Ammon's horn (tissue), 1 donor: ENCODE results near the gene MNX1.

Experiments
- DNase-seq: peaks from one replicate; pipeline ENCODE4 v3.0.0-alpha.2; 2016; ENCODE audit warnings: low spot score

Gene MNX1

DNA sequence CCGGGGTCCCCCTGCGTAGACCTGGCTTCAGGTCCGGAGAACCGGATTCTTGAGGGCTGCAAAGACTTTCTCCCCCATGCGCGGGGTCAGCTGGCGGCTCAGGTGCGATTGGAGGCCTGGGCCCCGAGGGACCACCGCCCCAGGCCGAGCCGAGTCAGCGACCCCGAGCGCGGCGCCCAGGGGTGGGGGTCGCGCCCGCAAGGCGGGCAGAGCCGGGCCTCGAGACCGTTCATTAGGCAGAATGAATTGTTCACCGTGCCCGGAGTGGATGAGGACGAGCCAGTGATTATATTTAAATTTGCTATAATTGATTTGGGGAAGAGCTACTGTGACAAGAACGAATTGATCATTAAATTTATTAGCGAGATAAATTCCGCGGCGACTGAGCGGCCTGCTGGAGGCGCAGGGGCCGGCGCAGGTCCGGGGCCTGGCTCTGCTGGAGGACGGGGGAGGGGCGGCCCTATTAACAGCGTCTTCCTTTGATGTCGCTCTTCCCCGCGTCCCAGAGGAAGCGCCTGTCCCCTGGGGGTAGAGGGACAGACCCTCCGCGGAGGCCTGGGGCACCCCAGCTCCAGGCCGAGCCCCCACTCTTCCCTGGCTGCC lies 7.5 kb downstream of the MNX1 start:
- no peak for DNase-seq

DNA sequence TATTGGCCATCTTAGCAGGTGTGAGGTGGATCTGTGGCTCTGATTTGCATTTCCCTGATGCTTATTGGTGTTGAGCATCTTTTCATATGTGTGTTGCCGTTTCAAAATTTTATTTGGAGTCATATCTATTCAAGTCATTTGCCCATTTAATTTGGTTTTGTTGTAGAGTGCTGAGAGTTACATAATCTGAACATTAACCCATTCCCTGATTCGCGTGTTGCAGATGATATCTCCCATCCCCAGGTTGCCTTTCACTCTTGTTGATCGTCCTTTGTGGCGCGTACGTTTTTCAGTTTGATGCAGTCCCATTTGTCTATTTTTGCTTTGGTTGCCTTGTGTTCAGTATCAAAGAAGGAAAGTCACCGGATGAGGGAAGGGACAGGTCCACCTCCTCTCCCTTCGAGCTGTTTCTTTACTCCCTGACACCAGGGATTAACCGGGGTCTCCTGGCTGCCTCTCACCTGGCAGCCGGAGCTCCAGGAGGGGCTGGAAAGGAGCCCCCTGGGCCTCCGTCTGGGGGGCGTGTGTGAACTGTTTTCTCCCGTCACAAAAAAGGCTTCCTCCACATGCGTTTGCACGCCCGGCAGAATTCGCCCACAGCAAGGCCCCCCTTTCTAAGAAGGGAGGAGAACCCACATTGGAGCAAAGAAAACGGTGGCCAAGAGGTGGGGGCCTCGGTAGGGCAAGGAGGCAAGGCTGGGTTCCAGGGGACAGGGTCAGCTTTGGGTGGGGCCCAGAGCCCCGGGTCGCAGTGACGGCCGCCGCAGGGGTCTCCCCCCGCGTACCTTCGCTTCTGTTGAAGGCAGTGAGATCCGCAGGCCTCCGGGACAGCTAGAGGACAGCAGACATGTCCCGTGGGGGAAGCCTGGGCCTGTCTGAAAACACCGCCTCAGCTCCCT lies 8.3 kb downstream of the MNX1 start:
- no peak for DNase-seq

DNA sequence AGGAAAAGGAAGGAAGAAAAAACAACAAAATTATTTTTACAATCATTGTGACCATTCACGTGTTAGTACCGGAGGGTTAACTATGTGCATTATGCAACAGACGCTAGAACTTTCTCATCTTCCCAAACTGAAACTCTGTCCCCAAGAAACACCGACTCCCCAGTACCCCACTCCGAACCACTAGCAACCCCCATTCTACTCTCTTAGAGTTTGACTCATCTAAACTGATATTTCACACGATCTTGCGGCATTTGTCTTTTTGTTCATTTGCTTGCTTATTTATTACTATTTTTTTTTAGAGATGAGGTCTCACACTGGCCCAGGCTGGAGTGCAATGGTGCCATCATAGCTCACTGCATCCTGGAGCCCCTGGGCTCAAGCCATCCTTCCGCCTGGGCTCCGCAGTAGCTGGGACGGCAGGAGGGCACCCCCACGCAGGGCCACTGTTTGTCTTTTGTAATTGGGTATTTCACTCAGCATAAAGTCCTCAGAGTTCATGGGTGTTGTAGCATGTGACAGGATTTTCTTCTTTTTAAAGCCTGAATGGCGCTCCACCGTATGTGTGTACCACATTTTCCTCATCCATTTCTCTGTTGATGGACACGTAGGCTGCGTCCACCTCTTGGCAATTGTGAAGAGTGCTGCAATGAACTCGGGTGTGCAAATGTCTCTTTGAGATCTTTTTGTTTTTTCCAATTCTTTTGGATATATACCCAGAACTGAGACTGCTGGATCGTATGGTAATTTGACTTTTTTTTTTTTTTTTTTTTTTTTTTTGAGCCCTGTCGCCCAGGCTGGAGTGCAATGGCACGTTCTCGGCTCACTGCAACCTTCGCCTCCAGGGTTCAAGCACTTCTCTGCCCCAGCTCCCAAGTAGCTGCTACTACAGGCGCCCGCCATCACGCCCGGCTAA lies 9.5 kb downstream of the MNX1 start:
- no peak for DNase-seq

DNA sequence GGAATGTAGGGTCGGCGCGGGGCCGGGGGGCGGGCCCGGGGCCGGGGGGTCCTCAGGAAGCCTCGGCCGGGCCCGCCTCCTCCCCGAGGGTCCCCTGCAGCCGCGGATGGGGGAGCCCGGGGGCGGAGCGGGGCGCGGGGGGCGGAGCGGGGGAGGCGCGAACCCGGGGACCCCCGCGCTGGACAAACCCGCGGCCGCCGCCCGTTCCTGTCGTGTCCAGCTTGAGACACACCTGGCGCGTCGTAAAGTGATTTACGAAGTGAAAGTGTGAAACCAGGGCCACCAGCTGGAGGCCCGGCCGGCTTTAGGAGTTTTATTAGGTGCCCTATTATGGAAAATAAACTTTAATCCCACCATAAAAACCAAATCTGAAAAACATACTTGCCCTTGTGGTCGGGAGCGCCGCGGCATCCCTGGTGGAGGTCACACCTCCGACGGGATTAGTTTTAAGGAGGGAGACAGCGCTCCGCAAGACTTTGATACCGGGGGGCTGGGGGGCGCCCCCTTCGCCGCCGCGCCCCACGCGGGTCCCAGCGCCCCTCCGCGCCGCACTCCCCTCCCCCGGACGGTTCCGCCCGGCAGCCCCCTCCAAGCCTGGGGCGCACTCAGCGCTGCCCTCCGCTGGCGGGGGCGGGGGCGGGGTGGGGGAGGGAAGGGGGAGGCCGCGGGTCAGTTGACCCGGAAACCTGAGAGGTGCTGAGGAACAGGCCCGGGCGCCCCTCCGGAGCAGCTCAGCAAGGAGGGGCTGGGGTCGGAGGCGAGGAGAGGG lies 10.3 kb downstream of the MNX1 start:
- no peak for DNase-seq

DNA sequence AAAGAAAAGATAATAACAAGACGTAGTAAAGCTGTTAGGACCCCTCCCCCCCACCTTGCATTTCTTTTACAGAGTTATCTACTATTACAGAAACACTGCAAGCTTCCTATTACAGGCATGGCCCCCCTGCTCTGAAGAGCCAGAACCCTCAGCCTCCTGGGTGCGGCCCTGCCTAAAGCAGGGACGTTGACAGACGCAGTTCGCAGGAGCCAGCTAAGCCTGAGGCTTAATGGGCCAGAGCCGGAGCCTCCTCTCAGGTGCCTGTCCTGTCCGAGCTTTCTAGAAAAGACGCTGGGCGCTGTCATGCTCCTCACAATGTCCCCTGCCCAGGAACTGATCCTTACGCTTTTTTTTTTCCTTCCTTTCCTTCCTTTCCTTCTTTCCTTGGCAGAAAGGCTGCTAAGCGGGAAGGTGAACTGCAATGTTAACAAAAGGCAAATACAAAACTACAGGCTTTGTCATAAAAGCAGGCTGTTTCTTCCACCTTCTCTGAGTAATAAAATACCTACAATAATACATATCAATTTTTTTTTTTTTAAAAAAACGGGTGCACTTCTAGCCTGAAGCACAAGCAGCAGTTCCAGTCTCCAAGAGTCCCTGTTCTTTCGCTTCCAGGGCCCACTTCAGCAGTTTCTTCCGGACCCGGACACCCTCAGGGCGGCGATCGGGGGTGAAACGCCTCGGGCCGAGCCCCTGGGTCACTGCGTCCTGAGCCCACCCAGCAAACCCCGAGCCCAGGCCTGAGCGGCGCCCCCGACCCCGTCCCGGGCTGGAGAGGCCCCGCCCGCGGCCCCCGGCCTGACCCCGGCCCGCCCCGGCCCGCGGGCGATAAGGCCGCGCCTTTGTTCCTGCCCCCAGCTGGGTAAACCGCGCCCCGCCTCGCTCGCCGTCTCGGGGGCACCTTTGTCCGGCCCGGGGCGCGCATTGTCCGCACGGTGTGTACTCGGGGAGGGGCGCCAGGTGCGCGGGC lies 11.2 kb downstream of the MNX1 start:
- no peak for DNase-seq

DNA sequence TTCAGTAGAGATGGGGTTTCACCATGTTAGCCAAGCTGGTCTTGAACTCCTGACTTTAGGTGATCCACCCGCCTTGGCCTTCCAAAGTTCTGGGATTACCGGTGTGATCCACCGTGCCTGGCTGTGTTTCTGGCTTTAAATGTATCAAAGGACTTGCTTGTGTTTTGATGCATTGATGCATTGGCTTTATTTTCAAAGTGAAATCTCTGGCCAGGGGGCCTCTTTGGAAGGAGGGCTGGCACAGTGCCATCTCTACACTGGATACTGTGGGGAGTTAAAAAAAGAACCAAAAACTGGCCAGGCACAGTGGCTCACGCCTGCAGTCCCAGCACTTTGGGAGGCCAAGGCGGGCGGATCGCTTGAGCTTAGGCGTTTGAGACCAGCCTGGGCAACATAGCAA lies 16.0 kb downstream of the MNX1 start:
- DNase-seq = no peak

DNA sequence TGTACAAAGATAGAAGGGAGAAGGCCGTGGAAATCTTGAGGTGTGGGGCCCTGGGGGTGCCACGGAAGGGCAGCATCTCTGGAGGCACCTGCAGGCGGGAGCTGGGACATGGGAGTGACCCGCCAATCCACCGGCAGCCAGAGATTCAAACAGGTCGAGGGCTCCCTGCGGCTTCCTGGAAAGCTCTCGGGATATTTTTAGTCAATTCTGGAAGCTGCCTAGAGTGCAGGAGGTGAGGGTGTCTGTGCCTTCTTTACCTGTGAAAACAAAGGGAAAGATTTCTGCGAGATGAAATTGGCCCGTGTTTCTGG lies 16.6 kb downstream of the MNX1 start:
- no peak for DNase-seq

DNA sequence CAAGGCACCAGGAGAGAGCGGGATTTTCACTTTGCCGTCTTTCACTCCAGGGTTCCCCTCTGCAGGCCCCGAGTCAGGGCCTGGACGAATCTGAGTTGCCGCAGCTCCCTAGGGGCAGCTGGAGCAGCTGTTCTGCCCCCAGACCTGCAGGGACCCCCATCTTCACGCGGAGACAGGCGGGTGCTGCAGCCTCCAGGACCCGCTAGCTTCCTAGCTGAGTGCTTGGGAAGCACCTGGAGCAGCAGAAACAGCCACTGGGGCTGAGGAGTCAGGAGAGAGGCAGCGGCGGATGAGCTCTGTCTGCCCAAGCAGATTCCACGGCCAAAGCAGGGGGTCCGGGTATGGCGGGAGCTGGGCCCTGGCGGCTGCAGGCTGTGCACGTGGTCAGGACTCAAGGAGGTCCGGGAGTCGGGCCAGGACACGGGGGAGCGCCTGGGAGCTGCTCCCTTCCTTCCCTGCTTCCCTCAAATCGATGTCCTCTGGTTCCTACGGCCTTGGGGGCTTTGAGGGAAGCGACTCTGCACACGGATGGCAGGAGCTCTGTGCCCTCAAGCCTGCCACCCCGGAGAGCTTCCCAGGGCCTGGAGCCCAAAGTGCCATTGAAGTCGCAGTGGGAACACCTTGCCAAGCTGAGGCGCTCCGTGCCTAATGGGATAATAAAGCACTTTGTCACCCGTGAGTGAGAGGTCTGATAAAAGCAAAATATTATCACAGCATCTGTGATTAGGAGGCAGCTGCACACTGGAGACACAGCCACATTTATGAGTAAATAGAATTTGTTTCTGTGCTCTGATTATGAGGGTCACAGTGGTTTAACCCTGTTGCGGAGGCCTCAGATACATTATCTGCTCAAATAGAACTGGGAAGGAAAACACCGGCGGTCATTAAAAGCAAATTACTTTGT lies 17.2 kb downstream of the MNX1 start:
- DNase-seq = no peak

DNA sequence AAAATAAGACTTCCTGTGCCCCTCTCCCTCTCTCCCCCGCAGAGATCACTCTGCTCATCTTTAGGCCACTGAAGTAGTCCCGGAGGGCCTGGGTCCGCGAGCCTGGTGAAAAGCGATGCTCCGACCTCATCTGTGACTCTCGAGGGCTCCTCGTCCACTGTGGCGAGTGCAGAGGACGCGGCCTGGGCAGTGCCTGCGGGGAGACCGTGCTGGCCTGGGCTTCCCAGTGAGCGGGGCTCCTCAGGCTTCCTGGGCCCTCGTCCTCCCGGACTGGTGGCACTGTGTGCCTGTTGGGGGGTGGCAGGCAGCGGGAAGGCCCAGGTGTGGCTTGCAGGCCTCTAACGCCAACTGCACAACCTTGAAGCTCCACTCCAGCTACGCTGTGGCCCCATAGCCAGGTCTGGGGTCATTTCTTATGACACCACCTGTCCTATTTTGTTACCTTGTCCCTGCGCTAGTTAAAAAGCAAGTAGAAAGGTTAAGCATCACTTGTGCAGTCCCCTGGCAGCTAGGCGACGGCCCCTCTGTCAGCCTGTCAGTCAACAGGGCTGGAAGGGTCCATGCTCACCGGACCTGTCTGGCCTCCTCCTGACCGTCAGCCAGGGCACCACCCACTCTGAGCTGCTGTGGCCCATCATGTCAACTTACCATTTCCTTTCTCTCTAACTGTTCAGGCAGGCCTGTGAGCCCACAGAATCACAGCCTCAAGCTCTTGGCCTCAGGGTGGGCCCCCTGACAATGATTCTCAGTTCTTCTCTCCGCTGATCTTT lies 20.5 kb downstream of the MNX1 start:
- DNase-seq = no peak

DNA sequence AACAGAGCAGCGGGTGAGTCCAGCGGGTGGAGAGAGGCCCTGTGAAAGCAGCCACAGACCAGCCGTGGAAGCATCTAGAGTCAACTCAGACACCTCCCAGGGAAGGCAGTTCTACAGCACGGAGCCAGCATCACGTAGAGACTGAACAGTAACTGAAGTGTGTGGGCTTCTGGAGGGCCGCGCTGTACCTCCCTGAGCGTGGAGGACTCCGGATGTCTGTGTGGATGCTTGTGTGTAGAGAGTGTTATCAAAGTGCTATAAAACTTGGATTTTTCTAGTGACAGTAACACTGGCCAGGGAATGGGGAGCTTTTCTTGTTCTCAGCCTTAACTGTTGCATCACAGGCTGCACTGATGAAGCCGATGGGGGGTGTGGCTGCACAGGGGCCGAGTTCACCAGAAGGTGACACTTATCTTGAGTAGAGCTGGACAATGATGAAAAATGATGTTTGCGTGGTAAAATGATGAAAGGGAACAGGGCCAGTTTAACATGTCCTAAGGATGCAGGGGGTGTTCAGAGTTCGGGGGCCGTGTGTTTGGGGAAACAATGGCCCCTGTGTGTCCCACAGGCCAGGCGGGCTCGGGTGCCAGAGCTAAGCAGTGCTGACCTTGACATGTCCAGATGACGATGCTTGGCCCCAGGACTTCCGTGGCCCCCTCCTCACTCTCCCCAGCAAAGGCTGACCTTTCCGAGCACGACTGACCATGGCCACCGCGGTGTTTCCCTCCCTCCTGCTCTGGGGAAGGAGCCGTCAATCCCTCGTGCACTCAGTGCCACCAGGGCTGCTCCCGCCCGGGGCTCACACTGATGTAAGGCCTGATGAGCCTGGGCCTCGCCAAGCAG lies 21.9 kb downstream of the MNX1 start:
- no peak for DNase-seq

DNA sequence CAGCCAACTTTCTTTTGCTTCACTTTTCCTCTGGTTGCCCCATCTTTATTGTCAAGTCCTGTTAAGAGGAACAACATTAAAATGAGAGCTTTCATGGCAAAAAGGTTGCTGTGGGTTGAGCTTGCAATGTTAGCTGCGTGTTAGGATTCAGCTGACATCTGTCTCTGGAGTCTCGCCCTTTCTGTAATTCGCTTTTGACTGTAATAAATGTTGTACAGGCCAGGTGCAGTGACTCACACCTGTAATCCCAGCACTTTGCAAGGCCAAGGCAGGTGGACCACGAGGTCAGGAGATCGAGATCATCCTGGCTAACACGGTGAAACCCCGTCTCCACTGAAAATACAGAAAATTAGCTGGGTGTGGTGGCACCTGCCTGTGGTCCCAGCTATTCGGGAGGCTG lies 24.1 kb downstream of the MNX1 start:
- no peak for DNase-seq

DNA sequence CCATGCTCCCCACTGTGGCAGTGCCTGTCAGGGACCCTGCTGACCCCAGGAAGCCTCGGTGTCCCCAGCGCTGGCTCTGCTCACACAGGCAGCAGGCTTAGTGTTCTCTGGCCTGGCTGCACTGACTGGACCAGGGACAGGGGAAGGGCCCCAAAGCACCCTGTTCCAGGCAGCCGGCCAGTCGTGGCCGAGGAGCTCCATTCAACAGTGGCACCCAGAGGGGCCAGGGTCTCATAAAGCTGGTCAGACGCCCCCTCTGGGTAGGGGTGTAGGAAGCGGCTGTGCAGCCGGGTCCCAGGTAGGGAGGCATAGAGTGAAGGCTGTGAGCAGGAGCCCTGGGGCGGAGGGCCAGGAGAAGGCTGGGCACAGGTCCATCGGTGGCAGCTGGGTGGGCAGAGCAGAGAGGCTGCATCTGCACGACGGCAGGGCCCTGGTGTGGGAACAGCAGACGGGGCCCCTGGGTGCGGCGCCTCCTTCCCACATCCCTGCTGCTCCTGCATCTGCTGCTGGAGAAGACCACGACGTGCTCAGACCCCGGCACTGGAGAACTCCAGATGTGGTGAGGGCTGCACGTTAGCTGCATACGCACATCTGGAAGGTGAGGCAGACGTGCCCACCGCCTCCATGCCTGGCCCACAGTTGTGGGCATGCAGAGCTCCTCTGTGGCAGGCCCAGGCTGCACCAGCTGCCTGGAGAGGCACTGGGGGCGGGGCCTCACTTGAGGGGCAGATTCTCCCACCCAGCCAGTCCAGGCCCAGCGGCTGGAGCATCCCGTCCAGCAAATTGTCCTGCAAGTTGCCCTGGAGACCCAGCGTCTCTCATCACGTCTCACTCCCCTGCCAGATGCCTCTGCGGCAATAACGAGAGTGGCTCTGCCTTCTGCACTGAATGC lies 25.1 kb downstream of the MNX1 start:
- no peak for DNase-seq

DNA sequence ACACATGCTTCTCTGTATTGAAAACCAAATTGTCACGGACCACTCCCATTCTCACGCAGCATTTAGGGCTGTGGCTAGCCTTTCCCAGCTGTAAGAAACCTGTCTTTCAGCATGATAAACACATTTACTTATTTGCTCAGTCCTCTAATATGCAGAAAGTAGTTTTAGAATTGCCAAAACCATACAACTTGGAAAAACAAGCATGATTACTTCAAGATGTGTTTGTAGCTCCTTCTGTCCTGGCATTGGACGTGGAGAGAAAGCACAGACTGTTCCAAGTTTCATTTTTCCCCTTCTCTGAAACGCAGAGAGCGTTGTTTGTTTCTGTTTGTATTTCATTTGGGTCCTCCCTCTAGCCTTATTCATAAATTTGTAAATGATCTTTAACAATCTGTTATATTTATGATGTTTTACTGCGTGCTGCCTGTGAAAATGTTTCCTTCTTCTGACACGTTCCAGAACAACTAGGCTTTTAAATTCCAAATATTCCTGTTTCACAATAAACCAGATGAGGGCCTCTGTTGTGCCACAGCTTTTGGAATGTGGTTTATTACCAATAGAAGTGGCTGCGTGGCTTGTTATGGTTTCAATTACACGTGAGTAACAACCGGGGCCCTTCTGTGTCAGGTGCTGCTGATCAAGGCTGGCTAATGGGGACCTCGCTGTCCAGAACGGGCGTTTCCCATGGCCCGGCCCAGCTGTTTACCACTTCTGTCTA lies 26.1 kb downstream of the MNX1 start:
- no peak for DNase-seq

DNA sequence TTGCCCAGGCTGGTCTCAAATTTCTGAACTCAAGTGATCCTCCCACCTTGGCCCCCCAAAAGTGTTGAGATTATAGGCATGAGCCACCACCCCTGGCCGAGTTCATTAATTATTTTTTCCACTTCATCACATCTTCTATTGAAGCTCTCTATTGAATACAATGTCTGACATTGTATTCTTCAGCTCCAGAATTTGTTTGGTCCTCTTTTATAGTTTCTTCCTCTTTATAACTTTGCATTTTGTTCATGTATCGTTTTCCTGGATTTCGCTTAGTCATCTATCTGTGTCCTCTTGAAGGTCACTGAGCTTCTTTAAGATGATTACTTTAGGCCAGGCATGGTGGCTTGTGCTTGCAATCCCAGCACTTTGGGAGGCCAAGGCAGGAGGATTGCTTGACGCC lies 30.8 kb downstream of the MNX1 start:
- DNase-seq = no peak

DNA sequence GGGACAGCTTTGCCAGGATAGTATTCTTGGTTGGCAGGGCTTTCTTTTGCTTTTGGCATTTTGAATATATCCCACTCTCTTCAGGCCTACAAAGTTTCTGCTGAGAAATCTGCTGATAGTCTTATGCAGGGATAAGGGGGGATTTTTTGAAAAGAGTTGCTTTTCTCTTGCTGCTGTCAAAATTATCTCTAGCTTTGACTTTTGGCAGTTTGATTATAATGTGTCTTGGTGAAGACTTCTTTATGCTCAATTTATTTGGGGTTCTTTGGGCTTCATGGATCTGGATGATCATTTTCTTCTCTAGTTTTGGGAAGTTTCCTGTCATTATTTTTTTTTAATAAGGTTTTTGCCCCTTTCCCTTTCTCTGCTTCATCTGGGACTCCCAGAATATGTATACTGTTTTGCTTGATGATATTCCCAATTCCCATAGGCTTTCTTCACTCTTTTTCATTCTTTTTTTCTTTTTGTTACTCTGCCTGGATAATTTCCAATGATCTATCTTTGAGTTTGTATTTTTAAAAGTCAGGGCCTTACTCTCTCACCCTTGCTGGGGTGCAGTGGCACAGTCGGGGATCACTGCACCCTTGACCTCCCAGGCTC lies 31.4 kb downstream of the MNX1 start:
- no peak for DNase-seq

DNA sequence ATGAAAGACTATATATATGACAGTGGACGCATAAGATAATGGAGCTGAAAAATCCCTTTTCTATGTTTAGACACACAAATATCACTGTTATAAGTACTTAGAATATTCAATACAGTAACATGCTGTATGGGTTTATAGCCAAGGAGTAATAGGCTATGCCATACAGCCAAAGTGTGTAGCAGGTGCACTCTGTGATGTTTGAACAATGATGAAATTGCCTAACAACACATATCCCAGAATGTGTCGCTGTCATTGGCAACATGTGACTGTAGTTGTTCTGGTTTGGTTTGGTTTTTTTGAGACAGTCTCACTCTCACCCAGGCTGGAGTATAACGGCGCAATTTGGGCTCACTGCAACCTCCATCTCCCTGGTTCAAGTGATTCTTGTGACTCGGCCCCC lies 34.8 kb downstream of the MNX1 start:
- DNase-seq = no peak
